Thyroid gland (tissue), 4 donors: ENCODE data around the gene ST8SIA4.

ENCODE experiments used
- POLR2A ChIP-seq, 2 donors: fragments of 450-650 bp; IDR thresholded peaks; one replicate each; pipeline ENCODE4 v1.6.1; 2017; ENCODE audit warnings: antibody characterized with exemption in 2 of 2, mild to moderate bottlenecking in 2 of 2, moderate library complexity in 1 of 2
- TF ChIP-seq, protein P1 (sequence below), 6 experiments: fragments of 200-600 bp in 3 of 6; fragments of 450-650 bp in 3 of 6; sonication (generic) in 3 of 6; IDR thresholded peaks; one replicate each; pipeline ENCODE4 v1.5.1; 2016 to 2019; ENCODE audit warnings: antibody characterized with exemption in 6 of 6, mild to moderate bottlenecking in 2 of 6, inconsistent platforms in 1 of 6, moderate library complexity in 1 of 6

DNA sequence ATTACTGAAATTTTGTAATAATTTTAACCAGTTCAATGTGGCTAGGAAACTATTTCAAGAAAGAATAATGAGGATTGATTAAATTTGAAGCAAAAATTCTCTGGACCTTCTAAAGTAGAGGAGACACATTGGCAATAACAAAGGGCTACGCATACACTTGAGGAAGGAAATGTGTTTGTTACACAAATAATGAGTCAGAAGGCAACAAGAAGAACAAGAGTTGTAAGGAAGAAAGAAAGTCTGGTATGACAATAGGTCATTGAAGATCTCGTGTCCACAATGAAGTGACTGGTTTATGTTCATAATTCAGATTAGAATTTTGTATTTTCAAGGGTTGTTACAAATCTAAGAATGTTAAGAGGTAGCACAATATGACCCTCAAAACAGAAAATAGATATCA, 25.8 kb downstream of the ST8SIA4 start:
- TF ChIP-seq, protein P1, sequence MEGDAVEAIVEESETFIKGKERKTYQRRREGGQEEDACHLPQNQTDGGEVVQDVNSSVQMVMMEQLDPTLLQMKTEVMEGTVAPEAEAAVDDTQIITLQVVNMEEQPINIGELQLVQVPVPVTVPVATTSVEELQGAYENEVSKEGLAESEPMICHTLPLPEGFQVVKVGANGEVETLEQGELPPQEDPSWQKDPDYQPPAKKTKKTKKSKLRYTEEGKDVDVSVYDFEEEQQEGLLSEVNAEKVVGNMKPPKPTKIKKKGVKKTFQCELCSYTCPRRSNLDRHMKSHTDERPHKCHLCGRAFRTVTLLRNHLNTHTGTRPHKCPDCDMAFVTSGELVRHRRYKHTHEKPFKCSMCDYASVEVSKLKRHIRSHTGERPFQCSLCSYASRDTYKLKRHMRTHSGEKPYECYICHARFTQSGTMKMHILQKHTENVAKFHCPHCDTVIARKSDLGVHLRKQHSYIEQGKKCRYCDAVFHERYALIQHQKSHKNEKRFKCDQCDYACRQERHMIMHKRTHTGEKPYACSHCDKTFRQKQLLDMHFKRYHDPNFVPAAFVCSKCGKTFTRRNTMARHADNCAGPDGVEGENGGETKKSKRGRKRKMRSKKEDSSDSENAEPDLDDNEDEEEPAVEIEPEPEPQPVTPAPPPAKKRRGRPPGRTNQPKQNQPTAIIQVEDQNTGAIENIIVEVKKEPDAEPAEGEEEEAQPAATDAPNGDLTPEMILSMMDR (IDR thresholded peaks at IDR 0.05) = no peak
- TF ChIP-seq POLR2A (IDR thresholded peaks at IDR 0.05) = no peak
